Activated T-helper 1 cell treated with anti-CD3 and anti-CD28 coated beads, Interleukin-12 subunit alpha, Interleukin-12 subunit beta, Interleukin-2, Interleukin-4 antibody, amounts not matched to agents 30 ng/mL and 10 ng/mL and 1 ng/mL, durations not matched to agents 14 hours and 24 hours and 36 hours (primary cell): ENCODE data around the gene DYNC2I2. TPM values are rescaled to one million over a fixed set of nuclear protein-coding genes. Genes with fewer than 3 reads are reported as not detected.
"Not testable (repeated sequence)": the region's sequence is repeated elsewhere in the genome, so short reads cannot be mapped to it uniquely, and the experiment has no call there.

Experiments used
- DNase-seq: peaks from one replicate; pipeline ENCODE4 v3.0.0; 2021; ENCODE audit warnings: low spot score
- H3K27ac Mint-ChIP-seq: one replicate; pipeline ENCODE4 v1.8.0; 2021; ENCODE audit warnings: mild to moderate bottlenecking, mixed read lengths
- H3K27me3 Mint-ChIP-seq: one replicate; pipeline ENCODE4 v1.8.0; 2022; ENCODE audit warnings: mild to moderate bottlenecking, moderate library complexity, mixed read lengths; ENCODE audit not compliant: insufficient read depth
- H3K36me3 Mint-ChIP-seq: one replicate; pipeline ENCODE4 v1.8.0; 2021; ENCODE audit warnings: low read depth, mixed read lengths
- H3K4me1 Mint-ChIP-seq: one replicate; pipeline ENCODE4 v1.8.0; 2021; ENCODE audit warnings: low read depth, mixed read lengths
- H3K4me3 Mint-ChIP-seq: one replicate; pipeline ENCODE4 v1.8.0; 2021; ENCODE audit warnings: mild to moderate bottlenecking, moderate library complexity, mixed read lengths
- H3K9me3 Mint-ChIP-seq: one replicate; pipeline ENCODE4 v1.8.0; 2021; ENCODE audit warnings: mixed read lengths
- intact Hi-C: fragments of 100-400 bp; cut with micrococcal nuclease; formaldehyde crosslinking; loops from one replicate; pipeline ENCODE4 v1.15.1; 2024
- total RNA-seq: library from RNA; stranded (reverse); gene quantifications from 2 replicates; pipeline ENCODE4 v1.2.3, GENCODE V29; 2022

DYNC2I2 gene
- total RNA-seq, 1 donor from 2014 or later = 41.5 TPM

DNA sequence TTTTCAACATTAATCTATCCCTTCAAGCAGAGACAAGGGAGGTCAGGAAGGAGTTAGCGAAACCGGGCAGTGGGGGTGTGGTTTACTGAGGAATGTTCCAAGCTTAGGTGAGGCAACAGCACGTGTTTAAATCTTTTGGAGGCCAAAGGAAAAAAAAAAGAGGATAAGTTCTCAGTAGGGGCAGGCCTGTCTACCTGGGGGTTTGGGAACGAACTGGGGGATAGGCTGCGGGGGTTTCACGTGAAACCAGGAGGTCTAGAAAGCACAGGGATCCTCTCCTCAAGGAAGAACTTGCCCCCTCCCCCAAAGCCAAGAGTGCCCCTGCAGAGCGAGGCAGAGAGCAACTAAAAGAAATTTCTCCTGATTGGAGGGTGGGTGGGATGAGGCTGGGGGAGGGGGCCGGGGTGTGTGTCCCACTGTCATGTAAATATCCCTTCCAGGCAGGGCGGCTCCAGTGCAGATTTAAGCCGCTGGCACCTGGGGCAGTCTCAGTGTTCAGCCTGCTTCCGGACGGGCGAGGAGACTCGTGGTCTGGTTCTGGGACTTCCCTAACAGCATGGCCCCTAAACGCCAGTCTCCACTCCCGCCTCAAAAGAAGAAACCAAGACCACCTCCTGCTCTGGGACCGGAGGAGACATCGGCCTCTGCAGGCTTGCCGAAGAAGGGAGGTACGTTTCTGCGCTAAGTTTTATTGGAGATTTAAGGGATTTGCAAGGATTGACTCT, 26.9 kb upstream of the DYNC2I2 start:
- peak overlapping the region; percentile 96 for H3K27ac Mint-ChIP-seq
- DNase-seq = no peak
- H3K36me3 Mint-ChIP-seq = peaks cover 11% of the 10 kb centered on the region
- intact Hi-C loops = loop anchor here (1.0 to 2.0 kb wide), 3 partner anchors 27 to 227 kb away; partner anchors contain the start of genes DYNC2I2, ODF2 and SPTAN1
- H3K4me3 Mint-ChIP-seq = peak overlapping the region; percentile 96
- no peaks in the 10 kb centered on the region for H3K9me3 Mint-ChIP-seq
- peaks cover 48% of the 10 kb centered on the region for H3K4me1 Mint-ChIP-seq
- no peaks in the 10 kb centered on the region for H3K27me3 Mint-ChIP-seq

DNA sequence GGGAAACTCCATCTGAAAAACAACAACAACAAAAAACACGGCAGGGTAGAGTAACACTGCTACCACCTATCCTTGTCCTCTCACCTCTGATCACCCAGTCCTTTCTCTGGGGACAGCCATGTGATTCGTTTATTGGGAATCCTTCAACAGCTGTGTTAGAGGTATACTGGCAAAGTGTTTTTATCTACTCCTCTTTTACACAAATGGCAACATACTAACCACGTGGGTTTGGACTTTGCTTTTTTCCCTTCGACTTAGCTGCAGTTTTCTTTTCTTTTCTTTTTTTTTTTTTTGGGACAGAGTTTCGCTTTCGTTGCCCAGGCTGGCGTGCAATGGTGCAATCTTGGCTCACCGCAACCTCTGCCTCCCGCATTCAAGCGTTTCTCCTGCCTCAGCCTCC, 21.1 kb upstream of the DYNC2I2 start:
- no peak for DNase-seq
- Mint-ChIP-seq H3K36me3 (peaks cover 4% of the 10 kb centered on the region), H3K9me3 (no peaks in the 10 kb centered on the region), H3K27ac (no peak overlapping the region), H3K4me1 (no peaks in the 10 kb centered on the region), H3K27me3 (no peaks in the 10 kb centered on the region), H3K4me3 (no peak overlapping the region)
- intact Hi-C loops = no loop called here

DNA sequence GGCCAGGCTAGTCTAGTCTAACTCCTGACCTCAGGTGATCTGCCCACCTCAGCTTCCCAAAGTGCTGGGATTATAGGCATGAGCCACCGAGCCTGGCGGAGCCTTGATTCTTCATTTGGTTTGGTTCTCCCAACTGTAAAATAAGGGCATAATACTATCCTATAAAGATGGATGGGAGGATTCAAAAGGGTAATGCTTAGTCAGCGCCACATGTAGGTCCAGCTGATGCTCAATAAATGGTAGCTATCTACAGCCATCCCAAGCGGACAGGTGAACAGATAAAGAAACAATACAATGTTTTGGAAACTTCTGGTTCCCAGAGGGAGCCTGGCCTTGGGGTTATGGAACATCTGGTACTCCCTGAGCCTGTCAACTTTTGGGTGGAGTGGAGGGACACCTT, 18.7 kb upstream of the DYNC2I2 start:
- DNase-seq = no peak
- H3K36me3 Mint-ChIP-seq = no peaks in the 10 kb centered on the region
- H3K9me3 Mint-ChIP-seq = no peaks in the 10 kb centered on the region
- no peaks in the 10 kb centered on the region for H3K27me3 Mint-ChIP-seq
- H3K4me1 Mint-ChIP-seq = no peaks in the 10 kb centered on the region
- intact Hi-C loops = no loop called here
- no peak overlapping the region for H3K4me3 Mint-ChIP-seq
- no peak overlapping the region for H3K27ac Mint-ChIP-seq

- Mint-ChIP-seq H3K9me3 (no peaks in the 10 kb centered on the region), H3K27ac (no peak overlapping the region), H3K4me1 (no peaks in the 10 kb centered on the region), H3K27me3 (no peaks in the 10 kb centered on the region), H3K4me3 (no peak overlapping the region), H3K36me3 (no peaks in the 10 kb centered on the region)
- no peak for DNase-seq
- intact Hi-C loops = no loop called here
Observed at GRCh38 chr9:128669786-128670185, 13.1 kb upstream of the DYNC2I2 start.

GRCh38 chr9:128666481-128666941, 9.9 kb upstream of the DYNC2I2 start:
- H3K4me1 Mint-ChIP-seq, H3K36me3 Mint-ChIP-seq, H3K4me3 Mint-ChIP-seq, H3K9me3 Mint-ChIP-seq, H3K27ac Mint-ChIP-seq, DNase-seq, H3K27me3 Mint-ChIP-seq, intact Hi-C loops: not testable (repeated sequence)

GRCh38 chr9:128657796-128658195, 1.1 kb upstream of the DYNC2I2 start:
- Mint-ChIP-seq H3K27ac (peak overlapping the region; percentile 100), H3K27me3 (no peaks in the 10 kb centered on the region)

GRCh38 chr9:128657344-128657704, 677 bp upstream of the DYNC2I2 start:
- Mint-ChIP-seq H3K4me1 (peaks cover 15% of the 10 kb centered on the region), H3K27me3 (no peaks in the 10 kb centered on the region), H3K4me3 (peak overlapping the region; percentile 91), H3K27ac (peak overlapping the region; percentile 100), H3K9me3 (no peaks in the 10 kb centered on the region), H3K36me3 (no peaks in the 10 kb centered on the region)
- intact Hi-C loops = loop anchor here (1.0 to 5.0 kb wide), 3 partner anchors 67 to 115 kb away; partner anchors contain the start of genes SPTAN1, ZDHHC12 and ZER1
- DNase-seq = no peak

More at GRCh38 chr9:128657796-128658195, 1.1 kb upstream of the DYNC2I2 start:
- no peaks in the 10 kb centered on the region for H3K36me3 Mint-ChIP-seq
- peaks cover 15% of the 10 kb centered on the region for H3K4me1 Mint-ChIP-seq
- H3K9me3 Mint-ChIP-seq = no peaks in the 10 kb centered on the region
- no peak for DNase-seq
- intact Hi-C loops = loop anchor here (1.0 to 5.0 kb wide), 3 partner anchors 67 to 115 kb away; partner anchors contain the start of genes SPTAN1, ZDHHC12 and ZER1
- peak overlapping the region; percentile 91 for H3K4me3 Mint-ChIP-seq

DNA sequence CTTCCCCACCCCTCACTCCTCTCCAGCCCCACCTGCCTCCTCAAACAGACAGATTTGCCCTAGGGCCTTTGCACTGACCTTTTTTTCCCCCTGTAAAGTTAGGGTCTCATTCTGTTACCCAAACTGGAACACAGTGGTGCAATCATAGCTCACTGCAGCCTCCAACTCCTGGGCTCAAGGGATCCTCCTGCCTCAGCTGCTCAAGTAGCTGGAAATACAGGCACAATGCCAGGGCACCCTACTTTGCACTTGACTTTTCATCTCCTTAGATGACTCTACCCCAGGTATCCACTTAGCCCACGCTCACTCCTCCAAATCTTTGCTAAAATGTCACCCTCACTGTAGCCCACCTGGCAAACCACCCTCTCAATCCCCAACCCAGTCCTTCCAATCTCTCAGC, 2.2 kb downstream of the DYNC2I2 start:
- peaks cover 15% of the 10 kb centered on the region for H3K4me1 Mint-ChIP-seq
- H3K36me3 Mint-ChIP-seq = no peaks in the 10 kb centered on the region
- peak overlapping the region; percentile 24 for H3K4me3 Mint-ChIP-seq
- no peak for DNase-seq
- no peaks in the 10 kb centered on the region for H3K27me3 Mint-ChIP-seq
- intact Hi-C loops = no loop called here
- H3K9me3 Mint-ChIP-seq = no peaks in the 10 kb centered on the region
- H3K27ac Mint-ChIP-seq = peak overlapping the region; percentile 52

- H3K4me3 Mint-ChIP-seq = no peak overlapping the region
- H3K27ac Mint-ChIP-seq = no peak overlapping the region
- no peaks in the 10 kb centered on the region for H3K27me3 Mint-ChIP-seq
- H3K4me1 Mint-ChIP-seq = peaks cover 15% of the 10 kb centered on the region
- intact Hi-C loops = no loop called here
- no peak for DNase-seq
- H3K9me3 Mint-ChIP-seq = no peaks in the 10 kb centered on the region
- no peaks in the 10 kb centered on the region for H3K36me3 Mint-ChIP-seq
Observed at GRCh38 chr9:128653908-128654307, 2.7 kb downstream of the DYNC2I2 start.

DNA sequence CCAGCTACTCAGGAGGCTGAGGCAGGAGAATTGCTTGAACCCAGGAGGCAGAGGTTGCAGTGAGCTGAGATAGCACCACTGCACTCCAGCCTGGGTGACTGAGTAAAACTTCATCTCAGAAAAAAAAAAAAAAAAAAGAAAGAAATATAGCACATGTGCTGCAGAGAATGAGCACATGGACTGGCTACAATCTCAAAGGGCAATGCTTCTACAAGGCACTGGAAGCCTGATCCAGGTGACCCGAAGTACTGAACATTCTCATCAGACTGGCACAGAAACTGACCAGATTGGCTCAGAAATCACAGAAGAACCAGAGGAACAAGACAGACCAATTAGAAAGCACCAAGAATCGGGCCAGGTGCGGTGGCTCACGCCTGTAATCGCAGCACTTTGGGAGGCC, 4.8 kb downstream of the DYNC2I2 start:
- Mint-ChIP-seq H3K27ac (no peak overlapping the region), H3K9me3 (no peaks in the 10 kb centered on the region), H3K27me3 (no peaks in the 10 kb centered on the region), H3K36me3 (no peaks in the 10 kb centered on the region), H3K4me3 (no peak overlapping the region), H3K4me1 (peaks cover 10% of the 10 kb centered on the region)
- intact Hi-C loops = no loop called here
- no peak for DNase-seq

GRCh38 chr9:128648206-128648605, 8.4 kb downstream of the DYNC2I2 start:
- H3K9me3 Mint-ChIP-seq, H3K36me3 Mint-ChIP-seq, H3K4me3 Mint-ChIP-seq, H3K27me3 Mint-ChIP-seq, H3K27ac Mint-ChIP-seq, H3K4me1 Mint-ChIP-seq: not testable (repeated sequence)
- peak; percentile 61 for DNase-seq
- intact Hi-C loops = loop anchor here (1.0 to 5.0 kb wide), 3 partner anchors 139 to 281 kb away; partner anchors contain the start of genes ENDOG and TBC1D13

DNA sequence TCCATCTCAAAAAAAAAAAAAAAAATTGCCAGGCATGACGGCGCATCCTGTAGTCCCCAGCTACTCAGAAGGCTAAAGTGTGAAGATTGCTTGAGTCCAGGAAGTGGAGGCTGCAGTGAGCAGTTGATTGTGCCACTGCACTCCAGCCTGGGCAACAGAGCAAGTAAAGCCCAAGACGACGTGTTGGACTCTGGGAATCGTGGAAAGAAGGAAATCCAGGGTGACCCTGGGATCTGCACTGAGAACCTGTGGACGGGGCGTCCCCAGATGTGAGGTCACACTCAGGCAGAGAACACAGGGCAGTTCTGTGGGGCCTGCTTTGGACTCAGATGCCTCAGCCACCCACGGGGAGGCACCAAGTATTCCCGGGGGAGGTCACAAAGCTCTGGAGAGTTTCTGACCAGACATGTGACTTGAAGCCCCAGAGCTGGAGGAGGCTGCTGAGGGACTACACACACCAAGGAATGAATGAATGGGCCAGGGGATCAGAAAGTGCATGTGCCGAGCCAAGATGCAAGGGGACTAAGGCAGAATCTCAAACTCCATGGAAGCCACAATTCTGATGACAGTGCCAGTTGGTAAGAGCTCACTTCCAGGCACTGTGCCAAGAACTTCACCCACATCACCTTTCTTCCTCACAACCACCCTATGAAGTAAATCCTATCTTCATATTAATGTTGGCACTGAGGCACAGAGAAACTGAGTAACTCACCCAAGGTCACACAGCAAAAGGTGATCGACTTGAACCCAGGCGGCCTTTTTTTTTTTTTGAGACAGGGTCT, 12.9 kb downstream of the DYNC2I2 start:
- Mint-ChIP-seq H3K36me3 (peaks cover 2% of the 10 kb centered on the region), H3K9me3 (no peaks in the 10 kb centered on the region), H3K4me1 (peaks cover 7% of the 10 kb centered on the region), H3K27me3 (no peaks in the 10 kb centered on the region), H3K4me3 (no peak overlapping the region), H3K27ac (peak overlapping the region; percentile 21)
- intact Hi-C loops = no loop called here
- DNase-seq = no peak

- H3K27ac Mint-ChIP-seq = no peak overlapping the region
- no peaks in the 10 kb centered on the region for H3K9me3 Mint-ChIP-seq
- intact Hi-C loops = no loop called here
Observed at GRCh38 chr9:128642675-128643245, 13.9 kb downstream of the DYNC2I2 start.

More at GRCh38 chr9:128642675-128643245, 13.9 kb downstream of the DYNC2I2 start:
- peaks cover 7% of the 10 kb centered on the region for H3K4me1 Mint-ChIP-seq
- H3K27me3 Mint-ChIP-seq = no peaks in the 10 kb centered on the region
- DNase-seq = no peak
- no peak overlapping the region for H3K4me3 Mint-ChIP-seq
- peaks cover 2% of the 10 kb centered on the region for H3K36me3 Mint-ChIP-seq
